H1 (cell line): ENCODE measurements around the gene TOM1. TPM values are rescaled to one million over a fixed set of nuclear protein-coding genes. Genes with fewer than 3 reads are reported as not detected.

Experiments
- CTCF ChIA-PET: fragments of 300-600 bp; sonication (Branson Sonifier 250); formaldehyde crosslinking; loops from one replicate; lab custom pipeline; 2021; ENCODE audit not compliant: partially characterized antibody; lab: Charles Lee
- POLR2A ChIA-PET: fragments of 300-600 bp; sonication (Branson Sonifier 250); formaldehyde crosslinking; loops from one replicate; lab custom pipeline; 2021; ENCODE audit warnings: inconsistent platforms; ENCODE audit not compliant: partially characterized antibody; lab: Charles Lee
- DNase-seq, 2 experiments: peaks; one replicate each; pipeline versions ENCODE4 v3.0.0 to v3.0.0-alpha.2; 2010 to 2022; ENCODE audit warnings: low spot score in 2 of 2, low read depth in 1 of 2, mixed read lengths in 1 of 2
- FAIRE-seq: peaks from 2 replicates; lab custom pipeline; 2011; peaks lifted over from hg19 to GRCh38; lab: Jason Lieb, UNC
- H2AFZ ChIP-seq: 2 replicates; pipeline ENCODE4 v1.8.1; 2012; ENCODE audit warnings: low read length, inconsistent platforms
- H2AK5ac ChIP-seq: 2 replicates; pipeline ENCODE4 v1.6.1; 2013; ENCODE audit warnings: low read depth, low read length
- H2BK120ac ChIP-seq: replicated peaks from 2 replicates; pipeline ENCODE3; 2013; ENCODE audit warnings: low read depth, low read length, inconsistent platforms
- H2BK12ac ChIP-seq: 2 replicates; pipeline ENCODE4 v1.6.1; 2013; ENCODE audit warnings: low read depth, low read length
- H2BK15ac ChIP-seq: 2 replicates; pipeline ENCODE4 v1.6.1; 2013; ENCODE audit warnings: low read length
- H2BK20ac ChIP-seq: 2 replicates; pipeline ENCODE4 v1.6.1; 2013; ENCODE audit warnings: low read length
- H2BK5ac ChIP-seq: 2 replicates; pipeline ENCODE4 v1.6.1; 2013; ENCODE audit warnings: low read depth, low read length
- H3K14ac ChIP-seq: 2 replicates; pipeline ENCODE4 v1.6.1; 2013; ENCODE audit warnings: inconsistent platforms; ENCODE audit not compliant: insufficient read length
- H3K18ac ChIP-seq: 2 replicates; pipeline ENCODE4 v1.6.1; 2013; ENCODE audit warnings: low read length; ENCODE audit errors: extremely low read depth
- H3K23ac ChIP-seq: 2 replicates; pipeline ENCODE4 v1.6.1; 2013; ENCODE audit warnings: inconsistent platforms; ENCODE audit not compliant: insufficient read length
- H3K23me2 ChIP-seq: 2 replicates; pipeline ENCODE4 v1.6.1; 2013; ENCODE audit warnings: low read depth, low read length
- H3K27ac ChIP-seq: 2 replicates; pipeline ENCODE4 v1.6.1; 2011; ENCODE audit warnings: low read depth, low read length, inconsistent platforms
- H3K27me3 ChIP-seq, 4 experiments: replicated peaks in 1 of 4; 1 replicate in 1 of 4; 2 replicates in 3 of 4; pipeline versions ENCODE4 v1.6.1 to v1.8.1; 2011 to 2013; ENCODE audit warnings: low read length in 3 of 4, mild to moderate bottlenecking in 3 of 4, inconsistent platforms in 2 of 4, mixed read lengths in 2 of 4, moderate library complexity in 1 of 4; ENCODE audit not compliant: control insufficient read depth in 3 of 4, insufficient read depth in 3 of 4; ENCODE audit errors: extremely low read depth in 1 of 4
- H3K36me3 ChIP-seq, 4 experiments: 2 replicates each; pipeline versions ENCODE4 v1.6.1 to v1.8.1; 2011 to 2013; ENCODE audit warnings: mild to moderate bottlenecking in 4 of 4, low read length in 3 of 4, moderate library complexity in 2 of 4, control low read depth in 1 of 4, inconsistent platforms in 1 of 4; ENCODE audit not compliant: insufficient read depth in 4 of 4, control insufficient read depth in 2 of 4
- H3K4ac ChIP-seq: replicated peaks from 2 replicates; pipeline ENCODE3; 2013; ENCODE audit warnings: low read length, low read depth, mixed read lengths, inconsistent platforms; ENCODE audit not compliant: insufficient read length
- H3K4me1 ChIP-seq, 4 experiments: replicated peaks in 1 of 4; 1 replicate in 1 of 4; 2 replicates in 3 of 4; pipeline versions ENCODE4 v1.6.1 to v1.8.1; 2011 to 2013; ENCODE audit warnings: low read length in 3 of 4, inconsistent platforms in 2 of 4, mixed read lengths in 1 of 4; ENCODE audit not compliant: insufficient read depth in 4 of 4, control insufficient read depth in 3 of 4
- H3K4me2 ChIP-seq, 2 experiments: 2 replicates each; pipeline versions ENCODE4 v1.6.1 to v1.8.1; 2011 to 2013; ENCODE audit warnings: low read depth in 2 of 2, low read length in 2 of 2, control low read depth in 1 of 2, inconsistent platforms in 1 of 2, mild to moderate bottlenecking in 1 of 2; ENCODE audit not compliant: insufficient read depth in 1 of 2
- H3K4me3 ChIP-seq, 4 experiments: fragments of 200-600, 300-600 bp in 1 of 4; sonication (generic), shearing (Covaris generic), sonication (Bioruptor Twin) in 1 of 4; 2 replicates each; pipeline versions ENCODE4 v1.5.1 to v1.8.1; 2011 to 2016; ENCODE audit warnings: low read length in 4 of 4, low read depth in 3 of 4, control low read depth in 2 of 4, inconsistent platforms in 2 of 4, mild to moderate bottlenecking in 2 of 4, mixed read lengths in 1 of 4, moderate library complexity in 1 of 4; ENCODE audit not compliant: insufficient read depth in 2 of 4; ENCODE audit errors: extremely low read depth in 1 of 4
- H3K56ac ChIP-seq: replicated peaks from 2 replicates; pipeline ENCODE3; 2013; ENCODE audit warnings: low read depth, mild to moderate bottlenecking, mixed read lengths, low read length, inconsistent platforms; ENCODE audit not compliant: insufficient read length
- H3K79me1 ChIP-seq: 2 replicates; pipeline ENCODE4 v1.6.1; 2013; ENCODE audit warnings: low read depth, low read length, control low read depth
- H3K79me2 ChIP-seq, 2 experiments: 2 replicates each; pipeline versions ENCODE4 v1.6.1 to v1.8.1; 2012 to 2013; ENCODE audit warnings: low read length in 2 of 2, mild to moderate bottlenecking in 2 of 2, inconsistent platforms in 1 of 2; ENCODE audit not compliant: insufficient read depth in 2 of 2, control insufficient read depth in 1 of 2
- H3K9ac ChIP-seq, 4 experiments: replicated peaks in 1 of 4; 1 replicate in 1 of 4; 2 replicates in 3 of 4; pipeline versions ENCODE4 v1.6.1 to v1.8.1; 2011 to 2013; ENCODE audit warnings: low read depth in 3 of 4, low read length in 3 of 4, control low read depth in 2 of 4, mild to moderate bottlenecking in 2 of 4, moderate library complexity in 2 of 4, inconsistent platforms in 1 of 4; ENCODE audit errors: extremely low read depth in 1 of 4
- H3K9me3 ChIP-seq, 2 experiments: 2 replicates each; pipeline versions ENCODE4 v1.6.1 to v1.8.1; 2012 to 2013; ENCODE audit warnings: mild to moderate bottlenecking in 2 of 2, moderate library complexity in 2 of 2, control low read depth in 1 of 2, inconsistent platforms in 1 of 2, low read depth in 1 of 2, low read length in 1 of 2, mixed read lengths in 1 of 2; ENCODE audit not compliant: insufficient read depth in 2 of 2
- H4K20me1 ChIP-seq, 2 experiments: replicated peaks in 1 of 2; 2 replicates each; pipeline versions ENCODE3 to v1.8.1; 2011 to 2013; ENCODE audit warnings: inconsistent platforms in 2 of 2, low read length in 2 of 2, mild to moderate bottlenecking in 1 of 2; ENCODE audit not compliant: insufficient read depth in 2 of 2, control insufficient read depth in 1 of 2
- H4K5ac ChIP-seq: 2 replicates; pipeline ENCODE4 v1.6.1; 2013; ENCODE audit warnings: low read length, low read depth, mixed read lengths, inconsistent platforms; ENCODE audit not compliant: insufficient read length
- H4K8ac ChIP-seq: 2 replicates; pipeline ENCODE4 v1.8.0; 2013; ENCODE audit warnings: mild to moderate bottlenecking, moderate library complexity, low read length, inconsistent platforms; ENCODE audit not compliant: insufficient read depth; ENCODE audit errors: extremely low read depth
- H4K91ac ChIP-seq: replicated peaks from 2 replicates; pipeline ENCODE3; 2013; ENCODE audit warnings: low read length, mixed read lengths, inconsistent platforms; ENCODE audit not compliant: insufficient read length
- ATF2 ChIP-seq: IDR thresholded peaks from 2 replicates; pipeline ENCODE4 v1.6.1; 2012; ENCODE audit warnings: low read length, inconsistent platforms
- BRCA1 ChIP-seq: IDR thresholded peaks from 2 replicates; pipeline ENCODE4 v1.6.1; 2012; ENCODE audit warnings: low read depth, low read length, improper control_type of control experiment
- CHD2 ChIP-seq: IDR thresholded peaks from 2 replicates; pipeline ENCODE4 v1.6.1; 2012; ENCODE audit warnings: low read length, improper control_type of control experiment
- JUN ChIP-seq: IDR thresholded peaks from 2 replicates; pipeline ENCODE4 v1.6.1; 2011; ENCODE audit warnings: low read depth, mild to moderate bottlenecking, improper control_type of control experiment, low read length
- MAFK ChIP-seq: IDR thresholded peaks from 2 replicates; pipeline ENCODE4 v1.6.1; 2012; ENCODE audit warnings: low read depth, mild to moderate bottlenecking, improper control_type of control experiment, low read length
- POLR2A ChIP-seq, 2 experiments: IDR thresholded peaks; 1 replicate in 1 of 2; 2 replicates in 1 of 2; pipeline ENCODE4 v1.6.1; 2011; ENCODE audit warnings: low read depth in 2 of 2, low read length in 2 of 2, mild to moderate bottlenecking in 2 of 2; ENCODE audit errors: control extremely low read depth in 1 of 2
- RFX5 ChIP-seq: IDR thresholded peaks from 2 replicates; pipeline ENCODE4 v1.6.1; 2011; ENCODE audit warnings: low read depth, low read length, improper control_type of control experiment, borderline replicate concordance
- SIN3A ChIP-seq, 2 experiments: IDR thresholded peaks in 1 of 2; conservative IDR thresholded peaks in 1 of 2; 2 replicates each; pipeline ENCODE4 v1.6.1; 2011 to 2012; ENCODE audit warnings: low read length in 2 of 2, improper control_type of control experiment in 1 of 2, low read depth in 1 of 2, mild to moderate bottlenecking in 1 of 2
- TAF7 ChIP-seq: optimal IDR thresholded peaks from 2 replicates; pipeline ENCODE3; 2011; ENCODE audit warnings: low read depth, mild to moderate bottlenecking, inconsistent platforms, low read length, moderate library complexity, borderline replicate concordance
- WGBS, 2 experiments: shearing (Covaris generic) in 1 of 2; methylation state at CpG; one replicate each; pipeline versions ENCODE4 v1.1.6 to v1.1.7; 2013 to 2015; ENCODE audit warnings: low lambda C conversion rate in 2 of 2, mixed read lengths in 2 of 2, inconsistent platforms in 1 of 2, low coverage in 1 of 2, missing lambda C conversion rate in 1 of 2; ENCODE audit not compliant: insufficient replicate concordance in 2 of 2, insufficient coverage in 1 of 2, insufficient read length in 1 of 2; ENCODE audit errors: extremely low coverage in 1 of 2, missing lambda C conversion rate in 1 of 2; 5-methylcytosine and 5-hydroxymethylcytosine counted together
- polyA plus RNA-seq, 7 experiments: library from polyadenylated mRNA; depleted of rRNA in 3 of 7; stranded (reverse) in 5 of 7; unstranded in 2 of 7; fragments of >200 nt in 5 of 7; fragments of 200-250 nt in 2 of 7; gene quantifications; 1 replicate in 5 of 7; 2 replicates in 1 of 7; 4 replicates in 1 of 7; pipeline versions ENCODE4 v1.2.1 to v1.2.3, GENCODE V29; 2011 to 2013; ENCODE audit warnings: missing spikeins in 2 of 7, mixed read lengths in 2 of 7
- total RNA-seq: library from RNA; stranded (reverse); fragmentation: NEBNext Ultra II Directional; extraction: Animal tissue kit (Norgen Biotek cat#: 25700); gene quantifications from 2 replicates; pipeline ENCODE4 v1.2.1, GENCODE V29; 2021
- TF ChIP-seq, protein P1 (sequence below): IDR thresholded peaks from 2 replicates; pipeline ENCODE4 v1.6.1; 2012; ENCODE audit warnings: inconsistent platforms
- TF ChIP-seq, protein P2 (sequence below): IDR thresholded peaks from 2 replicates; pipeline ENCODE4 v1.6.1; 2011; ENCODE audit warnings: low read depth, mild to moderate bottlenecking, low read length; ENCODE audit not compliant: insufficient read depth

Gene TOM1
- total and polyA plus RNA-seq, 2 of the 8 experiments (the other 6 are each of a cell fraction or from before 2014, with no cell fraction given) = 25.1 to 39.2 TPM

DNA sequence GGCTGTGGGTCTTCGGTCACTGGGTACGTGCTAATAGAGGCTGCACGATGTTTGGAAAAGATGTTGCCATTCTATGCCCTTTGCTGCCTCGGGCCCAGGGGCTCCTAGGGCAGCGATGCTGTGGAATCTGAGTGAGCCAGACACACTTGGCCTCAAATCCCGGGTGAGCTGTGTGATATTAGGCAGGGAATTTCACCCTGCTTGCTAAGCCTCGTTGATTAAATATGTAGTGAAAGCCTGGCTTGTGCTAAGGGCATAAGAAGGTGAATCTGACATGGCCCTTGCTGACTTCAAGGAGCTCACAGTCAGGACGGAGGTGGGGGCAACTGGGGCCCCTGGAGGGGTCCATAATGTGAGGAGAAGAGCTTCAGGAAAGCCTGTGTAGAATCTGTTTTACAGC is 75.8 kb downstream of the TOM1 start:
- Histone ChIP-seq H2BK5ac (peak overlapping the region; percentile 55; the same call in 1 of the 2 replicates), H3K79me1 (no peaks in the 10 kb centered on the region), H3K27ac (no peak overlapping the region), H4K8ac (no peak overlapping the region), H2BK120ac (no peak overlapping the region), H3K14ac (no peak overlapping the region), H2AFZ (peak overlapping the region; percentile 14; the same call in 1 of the 2 replicates), H4K91ac (peak overlapping the region; percentile 57), H4K5ac (no peak overlapping the region), H3K79me2 (no peaks in the 10 kb centered on the region), H3K23me2 (peaks cover 4% of the 10 kb centered on the region; the same call in 1 of the 2 replicates), H4K20me1 (no peaks in the 10 kb centered on the region), H3K23ac (no peak overlapping the region), H3K56ac (no peak overlapping the region), H2BK20ac (peak overlapping the region; percentile 73), H2BK15ac (0 out of 2 replicates have a peak overlapping the region, but pooled peaks have one; percentile 47), H3K4me2 (no peak overlapping the region), H3K36me3 (no peaks in the 10 kb centered on the region), H3K4me1 (peaks cover 17 to 25% (median 22%) of the 10 kb centered on the region in 4 experiments), H3K18ac (0 out of 2 replicates have a peak overlapping the region, but pooled peaks have one; percentile 41), H3K9me3 (no peaks in the 10 kb centered on the region), H3K4ac (no peak overlapping the region), H3K4me3 (no peak overlapping the region), H3K27me3 (no peaks in the 10 kb centered on the region), H3K9ac (0 out of 7 replicates have a peak overlapping the region, but pooled peaks of 1 of the 4 experiments have one; percentile 21), H2BK12ac (peak overlapping the region; percentile 86; the same call in 1 of the 2 replicates), H2AK5ac (peak overlapping the region; percentile 14; the same call in 1 of the 2 replicates)
- FAIRE-seq (no peak), DNase-seq (no peak)
- POLR2A ChIA-PET = interaction anchor here (0.8 to 57.4 kb wide), 5 partner anchors 9 to 190 kb away, joined by 3 to 1995 read pairs (median 5); partner anchors contain the start of gene MCM5
- CTCF ChIA-PET = interaction anchor here (0.6 to 1.9 kb wide), 8 partner anchors 11 to 309 kb away, joined by 3 to 8 read pairs (median 4); no protein-coding TSS in a partner anchor
- WGBS, 2 experiments = 90% methylated on average over 8 of the region's 8 CpGs; no CpG with 5 or more reads in 1 of the 2 experiments
- TF ChIP-seq POLR2A (IDR thresholded peaks at IDR 0.05; ENCODE audit: control extremely low read depth in 1 of 2, low read depth in 2 of 2, low read length in 2 of 2) (no peak), CHD2 (no peak), MAFK (no peak), JUN (no peak), SIN3A (conservative IDR thresholded peaks at IDR 0.05 in 1 of 2, IDR thresholded peaks at IDR 0.05 in 1 of 2; ENCODE audit: low read depth in 1 of 2, low read length in 2 of 2) (no peak), RFX5 (no peak), BRCA1 (no peak), ATF2 (no peak), TAF7 (no peak)
- TF ChIP-seq, protein P1, sequence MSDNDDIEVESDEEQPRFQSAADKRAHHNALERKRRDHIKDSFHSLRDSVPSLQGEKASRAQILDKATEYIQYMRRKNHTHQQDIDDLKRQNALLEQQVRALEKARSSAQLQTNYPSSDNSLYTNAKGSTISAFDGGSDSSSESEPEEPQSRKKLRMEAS = no peak
- TF ChIP-seq, protein P2, sequence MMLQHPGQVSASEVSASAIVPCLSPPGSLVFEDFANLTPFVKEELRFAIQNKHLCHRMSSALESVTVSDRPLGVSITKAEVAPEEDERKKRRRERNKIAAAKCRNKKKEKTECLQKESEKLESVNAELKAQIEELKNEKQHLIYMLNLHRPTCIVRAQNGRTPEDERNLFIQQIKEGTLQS = no peak
